IPS DF 4.7 (cell line): ENCODE data around the gene DENND5B.
"Not testable (repeated sequence)": the region's sequence is repeated elsewhere in the genome, so short reads cannot be mapped to it uniquely, and the experiment has no call there.

Experiments used
- DNase-seq: peaks from one replicate; pipeline ENCODE4 v3.0.0-alpha.2; 2013; ENCODE audit warnings: low spot score; ENCODE audit errors: extremely low read depth

The DENND5B gene

GRCh38 chr12:31590642-31591379 lies at the start of gene DENND5B:
Gene DENND5B, minus strand, starts transcription at chr12:31591136. Its CDS starts 304 bp downstream, at chr12:31590832.
- DNase-seq = no peak

GRCh38 chr12:31634620-31635019 lies 43.7 kb upstream of the DENND5B start:
- no peak for DNase-seq

GRCh38 chr12:31633464-31633863 lies 42.5 kb upstream of the DENND5B start:
- DNase-seq = no peak

- DNase-seq = no peak
These were observed 40.9 kb upstream of the DENND5B start for GRCh38 chr12:31631809-31632208.

GRCh38 chr12:31631023-31631724 lies 40.2 kb upstream of the DENND5B start:
- no peak for DNase-seq

GRCh38 chr12:31629756-31630732 lies 39.1 kb upstream of the DENND5B start:
- no peak for DNase-seq

GRCh38 chr12:31627456-31628054 lies 36.6 kb upstream of the DENND5B start:
- DNase-seq = no peak

GRCh38 chr12:31626270-31626995 lies 35.5 kb upstream of the DENND5B start:
- no peak for DNase-seq

- no peak for DNase-seq
These were observed 31.1 kb upstream of the DENND5B start for GRCh38 chr12:31622038-31622437.

GRCh38 chr12:31620311-31620710 lies 29.4 kb upstream of the DENND5B start:
- DNase-seq = no peak

- DNase-seq = no peak
These were observed 27.5 kb upstream of the DENND5B start for GRCh38 chr12:31618228-31619025.

GRCh38 chr12:31612819-31613218 lies 21.9 kb upstream of the DENND5B start:
- no peak for DNase-seq

GRCh38 chr12:31608299-31608698 lies 17.4 kb upstream of the DENND5B start:
- DNase-seq = not testable (repeated sequence)

GRCh38 chr12:31605531-31605930 lies 14.6 kb upstream of the DENND5B start:
- DNase-seq = no peak

GRCh38 chr12:31603546-31604009 lies 12.6 kb upstream of the DENND5B start:
- DNase-seq = no peak

GRCh38 chr12:31600750-31601149 lies 9.8 kb upstream of the DENND5B start:
- no peak for DNase-seq

GRCh38 chr12:31600252-31600651 lies 9.3 kb upstream of the DENND5B start:
- DNase-seq = no peak

- DNase-seq = no peak
These were observed 8.1 kb upstream of the DENND5B start for GRCh38 chr12:31599053-31599452.

- no peak for DNase-seq
These were observed 6.1 kb upstream of the DENND5B start for GRCh38 chr12:31597066-31597465.

- no peak for DNase-seq
These were observed 3.7 kb upstream of the DENND5B start for GRCh38 chr12:31594681-31595080.
